Neural cell (in vitro differentiated cells): ENCODE measurements around the gene CDH8. TPM values are rescaled to one million over a fixed set of nuclear protein-coding genes. Genes with fewer than 3 reads are reported as not detected.

Experiments used
- H2AFZ ChIP-seq: fragments of 200-600, 300-800 bp; sonication (generic), shearing (Covaris generic); 2 replicates; pipeline ENCODE4 v1.6.0; 2014; ENCODE audit warnings: low read depth, mild to moderate bottlenecking, antibody characterized with exemption, low read length, moderate library complexity
- H3F3A ChIP-seq: fragments of 200-600 bp; shearing (Covaris generic); 2 replicates; pipeline ENCODE4 v1.6.1; 2016; ENCODE audit warnings: mild to moderate bottlenecking, moderate library complexity, mixed read lengths, antibody characterized with exemption, low read length; ENCODE audit not compliant: insufficient read depth, poor library complexity, severe bottlenecking
- H3K27ac ChIP-seq: fragments of 200-600, 300-800 bp; sonication (generic), shearing (Covaris generic); 2 replicates; pipeline ENCODE4 v1.5.1; 2014; ENCODE audit warnings: mild to moderate bottlenecking, low read length, moderate library complexity
- H3K27me3 ChIP-seq: fragments of 300-800, 200-600 bp; sonication (generic), shearing (Covaris generic); 2 replicates; pipeline ENCODE4 v1.6.0; 2014; ENCODE audit warnings: mild to moderate bottlenecking, low read depth, low read length, moderate library complexity; ENCODE audit not compliant: insufficient read depth
- H3K36me3 ChIP-seq: fragments of 300-800, 200-600 bp; sonication (generic), shearing (Covaris generic); 2 replicates; pipeline ENCODE4 v1.5.1; 2014; ENCODE audit warnings: mild to moderate bottlenecking, antibody characterized with exemption, low read length, moderate library complexity; ENCODE audit not compliant: insufficient read depth
- H3K4me2 ChIP-seq: fragments of 300-800, 200-600 bp; sonication (generic), shearing (Covaris generic); 2 replicates; pipeline ENCODE4 v1.6.0; 2014; ENCODE audit warnings: mild to moderate bottlenecking, low read length
- H3K4me3 ChIP-seq: fragments of 300-800, 200-600 bp; sonication (generic), shearing (Covaris generic); 2 replicates; pipeline ENCODE4 v1.5.1; 2014; ENCODE audit warnings: mild to moderate bottlenecking, low read length, moderate library complexity
- H3K79me2 ChIP-seq: fragments of 200-600 bp; shearing (Covaris generic); replicated peaks from 2 replicates; pipeline ENCODE4 v1.6.0; 2014; ENCODE audit warnings: mild to moderate bottlenecking, low read length, moderate library complexity; ENCODE audit not compliant: insufficient read depth
- H3K9ac ChIP-seq: fragments of 300-800, 200-600 bp; sonication (generic), shearing (Covaris generic); 2 replicates; pipeline ENCODE4 v1.6.1; 2016; ENCODE audit warnings: mild to moderate bottlenecking, low read length, mixed read lengths
- H3K9me2 ChIP-seq: fragments of 200-600 bp; shearing (Covaris generic); 2 replicates; pipeline ENCODE4 v1.6.1; 2016; ENCODE audit warnings: mild to moderate bottlenecking, low read length, mixed read lengths; ENCODE audit not compliant: insufficient read depth
- H3K9me3 ChIP-seq: fragments of 200-600, 300-800 bp; sonication (generic), shearing (Covaris generic); 2 replicates; pipeline ENCODE4 v1.6.1; 2016; ENCODE audit warnings: mild to moderate bottlenecking, mixed run types, low read length, moderate library complexity, mixed read lengths
- H4K20me1 ChIP-seq: fragments of 200-600 bp; shearing (Covaris generic); 2 replicates; pipeline ENCODE4 v1.6.1; 2016; ENCODE audit warnings: mild to moderate bottlenecking, mixed run types; ENCODE audit not compliant: insufficient read depth
- CTCF ChIP-seq: fragments of 450-650 bp; IDR thresholded peaks from 2 replicates; pipeline ENCODE4 v1.5.1; 2014; ENCODE audit warnings: antibody characterized with exemption, mild to moderate bottlenecking, moderate library complexity; ENCODE audit not compliant: poor library complexity, severe bottlenecking
- EP300 ChIP-seq: fragments of 450-650 bp; conservative IDR thresholded peaks from 2 replicates; pipeline ENCODE4 v1.6.1; 2014; ENCODE audit warnings: antibody characterized with exemption, mild to moderate bottlenecking, moderate library complexity; ENCODE audit not compliant: poor library complexity, severe bottlenecking
- EZH2 ChIP-seq: fragments of 200-600, 300-800 bp; shearing (Covaris generic), sonication (generic); IDR thresholded peaks from 2 replicates; pipeline ENCODE4 v1.6.1; 2014; ENCODE audit warnings: antibody characterized with exemption, low read length, borderline replicate concordance, mild to moderate bottlenecking; ENCODE audit not compliant: insufficient read depth, poor library complexity, severe bottlenecking
- MXI1 ChIP-seq: fragments of 450-650 bp; conservative IDR thresholded peaks from 2 replicates; pipeline ENCODE4 v1.6.1; 2014; ENCODE audit warnings: antibody characterized with exemption, mild to moderate bottlenecking; ENCODE audit not compliant: poor library complexity, severe bottlenecking
- POLR2AphosphoS5 ChIP-seq: IDR thresholded peaks from 2 replicates; pipeline ENCODE4 v1.6.1; 2012
- RAD21 ChIP-seq: fragments of 450-650 bp; conservative IDR thresholded peaks from 2 replicates; pipeline ENCODE4 v1.6.1; 2014; ENCODE audit warnings: antibody characterized with exemption, mild to moderate bottlenecking, moderate library complexity
- REST ChIP-seq: IDR thresholded peaks from 2 replicates; pipeline ENCODE4 v1.6.1; 2012; ENCODE audit warnings: borderline replicate concordance
- SMC3 ChIP-seq: fragments of 450-650 bp; conservative IDR thresholded peaks from 2 replicates; pipeline ENCODE4 v1.6.1; 2014; ENCODE audit warnings: antibody characterized with exemption, mild to moderate bottlenecking, moderate library complexity; ENCODE audit not compliant: poor library complexity
- TAF1 ChIP-seq: IDR thresholded peaks from 2 replicates; pipeline ENCODE4 v1.6.1; 2012; ENCODE audit warnings: low read depth
- polyA plus RNA-seq: library from polyadenylated mRNA; depleted of rRNA; stranded (reverse); fragments of >200 nt; gene quantifications from 2 replicates; pipeline ENCODE4 v1.2.3, GENCODE V29; 2014

CDH8 gene
- polyA plus RNA-seq, 1 donor from 2014 or later: 5.0 TPM

DNA sequence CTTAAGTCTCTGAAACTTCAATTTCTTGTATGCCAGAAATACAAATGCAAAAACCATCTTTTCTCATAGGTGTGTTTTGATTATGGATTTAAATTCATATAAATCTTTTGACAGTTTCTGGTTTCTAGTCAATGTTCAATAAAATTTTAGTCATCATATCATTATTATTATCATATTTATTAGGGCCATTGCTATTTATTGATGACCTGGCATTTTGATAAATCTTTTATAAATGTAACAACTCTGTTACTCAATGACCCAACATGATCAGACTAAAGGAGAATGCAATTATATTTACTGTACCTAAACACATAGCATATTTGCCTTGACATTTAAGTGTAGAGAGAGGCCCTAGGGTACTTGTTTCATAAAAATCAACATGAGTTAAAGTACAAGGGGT is 320.8 kb downstream of the CDH8 start:
- Histone ChIP-seq H3K79me2 (no peaks in the 10 kb centered on the region), H3K9ac (no peak overlapping the region), H3K9me2 (no peaks in the 10 kb centered on the region), H3F3A (no peaks in the 10 kb centered on the region), H4K20me1 (no peaks in the 10 kb centered on the region), H3K4me2 (no peak overlapping the region), H2AFZ (no peak overlapping the region), H3K36me3 (no peaks in the 10 kb centered on the region), H3K9me3 (no peaks in the 10 kb centered on the region), H3K27ac (no peak overlapping the region), H3K27me3 (no peaks in the 10 kb centered on the region), H3K4me3 (no peak overlapping the region)
- no peak for TF ChIP-seq MXI1
- no peak for TF ChIP-seq SMC3
- TF ChIP-seq POLR2AphosphoS5: no peak
- TF ChIP-seq REST: no peak
- TF ChIP-seq EP300: no peak
- no peak for TF ChIP-seq EZH2
- TF ChIP-seq CTCF: no peak
- TF ChIP-seq RAD21: no peak
- TF ChIP-seq TAF1: no peak

- Histone ChIP-seq H3K27me3 (no peaks in the 10 kb centered on the region), H3K27ac (no peak overlapping the region)
These were observed 322.5 kb downstream of the CDH8 start for GRCh38 chr16:61713787-61714186.

More at GRCh38 chr16:61713787-61714186, 322.5 kb downstream of the CDH8 start:
- Histone ChIP-seq H2AFZ (no peak overlapping the region), H3K79me2 (no peaks in the 10 kb centered on the region), H3K9ac (no peak overlapping the region), H3K9me3 (no peaks in the 10 kb centered on the region), H4K20me1 (no peaks in the 10 kb centered on the region), H3K4me3 (no peak overlapping the region), H3K9me2 (no peaks in the 10 kb centered on the region), H3F3A (no peaks in the 10 kb centered on the region), H3K4me2 (no peak overlapping the region), H3K36me3 (no peaks in the 10 kb centered on the region)
- TF ChIP-seq TAF1: no peak
- no peak for TF ChIP-seq REST
- no peak for TF ChIP-seq CTCF
- TF ChIP-seq POLR2AphosphoS5: no peak
- no peak for TF ChIP-seq MXI1
- TF ChIP-seq SMC3: no peak
- no peak for TF ChIP-seq RAD21
- no peak for TF ChIP-seq EZH2
- TF ChIP-seq EP300: no peak
